Epidermal melanocyte (primary cell): ENCODE measurements around the gene DAPK1.
"Not testable (repeated sequence)": the region's sequence is repeated elsewhere in the genome, so short reads cannot be mapped to it uniquely, and the experiment has no call there.

Experiments used
- DNase-seq: peaks from one replicate; pipeline ENCODE4 v3.0.0; 2011; ENCODE audit warnings: low spot score; ENCODE audit not compliant: insufficient read length

Gene DAPK1

DNA sequence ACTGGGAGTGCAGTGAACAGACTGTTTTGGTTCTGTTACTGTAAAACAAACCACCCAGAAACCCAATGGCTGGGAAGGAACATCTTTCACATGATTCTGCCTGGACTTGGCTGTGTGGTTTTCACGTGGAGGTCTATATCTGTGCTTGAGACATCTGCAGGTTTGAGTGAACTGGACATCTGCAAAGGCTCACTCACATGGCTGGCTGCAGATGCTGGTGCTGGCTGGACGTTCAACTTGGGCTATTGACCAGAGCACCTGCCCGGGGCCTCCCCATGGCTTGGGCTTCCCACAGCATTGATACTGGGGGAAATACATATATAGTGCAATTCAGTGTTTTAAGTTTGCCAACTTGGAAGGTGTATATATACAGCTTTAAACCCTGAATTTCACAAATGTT lies 235.1 kb downstream of the DAPK1 start:
- DNase-seq: no peak

DNA sequence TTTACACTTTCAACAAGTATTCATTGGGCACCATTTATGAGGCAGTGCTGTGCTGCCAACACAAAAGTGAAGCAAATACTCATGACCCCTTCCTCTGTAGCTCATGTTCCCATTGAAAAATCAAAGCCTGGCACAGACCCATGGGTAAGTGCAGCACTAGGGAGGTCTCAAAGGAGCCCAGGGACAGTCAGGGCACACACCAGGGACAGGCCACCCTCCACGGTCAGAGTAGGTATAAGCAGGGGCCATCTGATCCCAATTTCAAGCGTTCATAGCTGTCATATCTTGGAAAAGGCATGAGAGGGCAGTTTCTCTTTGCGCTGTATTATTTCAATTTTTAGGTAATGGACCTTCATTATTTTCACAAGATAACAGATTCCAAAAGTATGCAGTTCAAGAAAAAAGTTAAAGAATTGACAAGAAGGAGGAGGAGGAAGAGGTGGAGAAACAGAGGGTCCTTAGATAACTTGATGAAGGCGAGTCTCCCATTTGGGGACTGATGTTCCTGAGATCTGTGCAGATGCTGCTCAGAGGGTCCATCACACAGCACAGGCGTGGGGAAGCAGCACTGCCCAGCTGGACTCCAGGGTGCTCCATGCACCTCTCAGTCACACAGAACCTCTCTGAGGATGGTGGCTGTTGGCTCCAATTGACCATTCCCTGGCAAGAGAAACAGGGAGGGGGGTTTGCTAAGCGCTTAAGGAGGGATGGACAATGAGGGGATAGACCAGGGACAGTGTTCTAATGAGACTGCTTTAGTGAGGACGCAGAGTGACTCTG lies 235.8 kb downstream of the DAPK1 start:
- DNase-seq: no peak

DNA sequence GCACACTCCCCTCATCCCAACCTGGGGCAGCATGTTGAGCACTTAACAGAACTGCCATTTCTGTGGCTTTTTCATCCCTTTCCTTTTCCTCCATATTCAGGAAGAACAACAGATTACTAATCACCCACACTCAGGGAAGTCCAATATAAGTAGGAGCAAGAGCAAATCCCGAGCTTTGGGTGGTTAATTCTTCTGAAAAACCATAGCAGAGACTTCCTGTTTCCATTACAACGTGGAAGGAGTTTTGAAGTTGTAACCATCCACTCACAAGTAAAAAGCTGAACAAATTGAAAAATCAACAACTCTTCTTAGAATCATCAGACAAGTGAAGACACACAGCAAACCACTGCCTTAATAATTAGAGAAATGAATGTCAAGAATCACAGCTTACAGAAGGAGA lies 236.4 kb downstream of the DAPK1 start:
- no peak for DNase-seq

DNA sequence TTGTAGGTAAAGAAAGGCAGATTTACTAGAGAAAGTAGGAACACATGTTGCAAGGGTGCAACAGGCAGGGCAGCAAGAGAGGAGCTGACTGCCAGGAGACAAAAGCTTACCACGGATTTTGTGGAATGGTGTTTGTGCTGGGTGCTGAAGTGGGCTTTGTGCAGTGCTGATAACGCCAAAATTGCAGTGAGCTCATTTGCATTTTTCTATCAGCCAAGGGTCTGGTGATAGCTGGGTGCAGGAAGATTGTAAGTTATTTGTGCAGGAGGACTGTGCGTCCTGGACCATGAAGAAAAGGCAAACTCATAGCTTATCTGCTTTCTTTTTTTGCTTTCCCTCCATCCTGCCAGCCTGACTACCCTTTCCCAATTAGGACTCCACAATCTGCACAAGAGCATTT lies 241.9 kb downstream of the DAPK1 start:
- no peak for DNase-seq

DNA sequence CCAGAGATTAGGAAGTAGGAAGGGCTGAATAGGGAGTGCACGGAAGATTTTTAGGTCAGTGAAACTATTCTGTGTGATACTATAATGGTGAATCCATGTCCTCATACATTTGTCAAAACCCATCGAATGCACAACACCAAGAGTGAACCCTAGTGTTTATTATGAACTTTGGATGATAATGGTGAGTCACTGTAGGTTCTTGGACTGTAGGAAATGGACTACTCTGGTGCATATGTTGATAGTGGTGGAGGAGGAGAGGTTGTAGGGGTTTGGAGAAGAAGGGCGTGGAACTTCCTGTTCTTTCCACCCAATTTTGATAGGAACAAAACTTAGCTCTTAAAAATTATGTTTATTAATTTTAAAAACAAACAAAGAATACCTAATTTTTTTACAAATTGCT lies 242.5 kb downstream of the DAPK1 start:
- no peak for DNase-seq

DNA sequence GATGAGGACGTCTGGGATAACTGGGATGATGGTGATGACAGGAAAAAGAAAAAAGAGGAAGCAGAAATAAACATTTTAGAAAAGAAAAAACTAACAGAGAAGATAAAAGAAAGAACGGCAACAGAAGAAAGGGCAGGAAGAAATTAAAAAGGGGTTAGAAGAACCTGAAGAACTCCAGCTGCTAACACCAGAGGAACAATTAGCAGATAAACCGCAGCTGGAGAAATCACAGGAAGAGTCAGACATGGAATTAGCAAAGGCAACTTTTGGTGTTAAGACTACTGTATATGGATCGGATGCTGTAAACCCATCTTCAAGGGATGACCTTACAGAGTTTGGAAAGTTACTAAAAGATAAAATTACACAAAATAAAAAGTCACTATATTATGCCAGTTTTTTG lies 243.7 kb downstream of the DAPK1 start:
- DNase-seq: no peak

DNA sequence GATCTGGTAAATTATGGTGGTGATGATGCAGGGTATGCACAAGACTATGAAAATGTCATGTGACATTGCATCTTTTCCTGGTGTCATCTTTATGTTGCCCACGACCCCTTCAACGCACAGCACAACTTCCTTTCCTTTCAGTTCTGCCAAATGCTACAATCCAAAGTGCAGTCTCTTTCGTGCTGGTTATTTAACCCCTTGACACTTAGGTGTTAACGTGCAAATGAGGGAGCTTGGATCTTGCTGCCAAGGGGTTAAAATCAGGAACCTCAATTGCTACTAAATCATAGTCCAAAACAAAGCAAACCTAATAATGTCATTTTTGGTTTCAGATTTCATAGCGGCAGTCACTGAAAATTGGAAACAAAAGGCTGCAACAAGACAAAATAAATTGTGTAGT lies 244.2 kb downstream of the DAPK1 start:
- DNase-seq: no peak

DNA sequence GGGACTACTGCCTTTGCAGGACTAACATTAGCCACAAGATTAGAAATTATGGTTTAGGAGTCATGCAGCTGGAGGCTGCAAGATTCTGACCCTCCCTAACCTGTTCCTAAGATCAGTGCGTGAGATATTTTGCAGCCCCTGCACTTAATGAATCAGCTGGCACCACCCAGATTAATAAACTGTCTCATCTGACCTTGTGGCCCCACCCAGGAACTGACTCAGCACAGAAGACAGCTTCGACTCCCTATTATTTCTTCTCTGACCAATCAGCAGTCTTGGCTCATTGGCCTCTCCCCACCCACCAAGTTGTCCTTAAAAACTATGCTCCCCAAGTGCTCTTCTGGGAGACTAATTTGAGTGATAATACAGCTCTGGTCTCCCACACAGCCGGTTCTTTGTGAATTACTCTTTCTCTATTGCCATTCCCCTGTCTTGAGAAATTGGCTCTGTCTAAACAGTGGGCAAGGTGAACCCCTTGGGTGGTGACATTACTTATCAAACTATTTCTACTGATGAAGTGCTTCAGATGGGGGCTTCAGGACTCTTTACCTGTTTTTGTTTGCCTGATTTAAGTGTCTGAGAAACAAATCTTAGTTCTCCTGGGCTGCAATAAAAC lies 245.3 kb downstream of the DAPK1 start:
- DNase-seq: no peak

DNA sequence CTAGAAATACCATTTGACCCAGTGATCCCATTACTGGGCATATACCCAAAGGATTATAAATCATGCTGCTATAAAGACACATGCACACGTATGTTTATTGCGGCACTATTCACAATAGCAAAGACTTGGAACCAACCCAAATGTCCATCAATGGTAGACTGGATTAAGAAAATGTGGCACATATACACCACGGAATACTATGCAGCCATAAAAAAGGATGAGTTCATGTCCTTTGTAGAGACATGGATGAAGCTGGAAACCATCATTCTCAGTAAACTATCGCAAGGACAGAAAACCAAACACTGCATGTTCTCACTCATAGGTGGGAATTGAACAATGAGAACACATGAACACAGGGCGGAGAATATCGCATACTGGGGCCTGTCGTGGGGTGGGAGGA lies 246.6 kb downstream of the DAPK1 start:
- DNase-seq: not testable (repeated sequence)

DNA sequence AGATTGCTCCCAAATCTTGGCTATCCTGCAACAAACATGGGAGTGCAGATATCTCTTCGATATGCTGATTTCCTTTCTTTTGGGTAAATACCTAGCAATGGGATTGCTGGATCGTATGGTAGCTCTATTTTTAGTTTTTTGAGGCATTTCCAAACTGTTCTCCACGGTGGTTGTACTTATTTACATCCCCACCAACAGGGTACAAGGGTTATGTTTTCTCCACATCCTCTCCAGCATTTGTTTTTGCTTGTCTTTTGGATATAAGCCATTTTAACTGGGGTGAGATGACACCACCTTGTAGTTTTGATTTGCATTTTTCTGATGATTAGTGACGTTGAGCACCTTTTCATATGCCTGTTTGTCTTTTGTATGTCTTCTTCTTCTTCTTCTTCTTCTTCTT lies 248.5 kb downstream of the DAPK1 start:
- no peak for DNase-seq

DNA sequence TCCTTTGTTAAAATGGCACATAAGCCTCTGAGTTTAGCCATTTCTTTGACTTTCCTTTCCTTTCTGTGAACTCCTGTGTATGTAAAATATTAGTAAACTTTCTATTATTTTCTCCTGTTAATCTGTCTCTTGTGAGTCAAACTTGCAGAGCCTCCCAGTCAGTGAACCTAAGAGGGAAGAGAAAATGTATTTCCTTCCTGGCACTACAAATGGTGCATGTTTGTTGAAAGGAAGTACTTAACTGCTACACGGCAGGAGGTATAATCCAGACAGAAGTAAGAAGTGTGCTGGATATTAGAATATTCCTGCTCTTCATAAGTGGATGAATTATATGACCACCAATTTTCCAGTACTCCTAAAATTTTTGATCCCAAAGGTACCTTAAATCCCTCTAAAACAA lies 251.2 kb downstream of the DAPK1 start:
- DNase-seq: no peak

DNA sequence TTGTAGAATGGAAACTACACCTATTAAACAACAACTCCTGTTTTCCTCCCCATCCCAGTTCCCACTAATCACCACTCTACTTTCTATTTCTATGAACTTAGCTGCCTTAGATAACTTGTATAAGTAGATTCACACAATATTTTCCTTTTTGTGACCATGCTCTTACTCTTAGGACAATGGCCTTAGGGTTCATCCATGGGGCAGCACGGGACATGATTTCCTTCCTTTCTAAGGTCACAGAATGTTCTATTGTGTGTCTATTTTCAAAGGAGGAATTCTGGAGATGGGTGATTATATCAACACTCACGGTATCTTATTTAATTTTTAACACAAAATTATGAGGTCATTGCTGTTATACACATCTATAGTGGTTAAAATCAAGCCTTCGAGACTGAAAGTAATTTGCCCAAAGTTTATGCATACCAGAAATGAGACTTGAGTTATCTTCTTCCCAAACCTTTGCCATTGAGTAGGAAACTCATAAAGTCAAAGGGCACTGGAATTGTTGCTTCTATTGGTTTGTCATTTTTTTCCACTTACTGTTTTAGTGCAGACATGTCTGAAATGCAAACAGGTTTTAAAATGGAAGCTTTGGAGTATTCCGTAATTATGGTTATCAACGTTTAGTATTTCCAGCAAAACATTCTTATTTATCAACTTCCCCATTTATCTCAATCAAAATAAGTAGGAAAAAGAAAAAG lies 251.8 kb downstream of the DAPK1 start:
- no peak for DNase-seq

DNA sequence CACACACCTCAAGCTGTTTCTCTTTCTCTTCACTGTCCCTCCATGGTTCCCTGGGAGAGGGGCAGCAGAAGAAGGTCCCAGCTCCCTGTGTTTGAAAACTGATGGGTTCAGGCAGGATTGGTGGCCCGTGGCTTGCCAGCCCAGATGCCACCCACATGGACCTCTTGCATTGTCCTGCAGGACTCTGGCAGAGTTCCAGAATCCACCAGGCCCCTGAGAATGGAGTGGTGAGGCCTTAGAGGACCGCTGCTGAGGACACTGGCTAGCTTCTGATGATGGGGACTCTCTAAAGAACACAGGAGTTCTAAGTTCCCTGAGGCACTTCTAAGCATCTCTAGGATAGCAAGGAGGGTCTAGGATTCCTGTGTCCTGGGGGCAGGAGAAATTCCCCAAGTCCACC lies 253.1 kb downstream of the DAPK1 start:
- DNase-seq: no peak

DNA sequence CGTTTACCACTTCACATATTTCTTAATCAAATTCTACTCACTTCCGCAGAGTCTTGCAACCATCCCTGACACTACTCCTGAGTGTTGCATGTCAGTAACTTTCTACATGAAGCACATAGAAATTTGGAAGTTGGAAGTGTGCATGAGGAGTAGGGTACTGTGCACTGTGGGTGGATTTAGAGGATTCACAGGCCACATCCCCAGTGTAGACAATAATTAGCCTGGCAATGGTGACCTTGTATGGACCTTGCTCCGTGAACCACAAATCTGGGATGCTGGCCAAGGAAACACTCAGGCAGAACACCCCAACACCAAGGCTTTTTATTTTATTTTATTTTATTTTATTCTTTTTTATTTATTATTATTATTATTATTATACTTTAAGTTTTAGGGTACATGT lies 253.8 kb downstream of the DAPK1 start:
- no peak for DNase-seq

DNA sequence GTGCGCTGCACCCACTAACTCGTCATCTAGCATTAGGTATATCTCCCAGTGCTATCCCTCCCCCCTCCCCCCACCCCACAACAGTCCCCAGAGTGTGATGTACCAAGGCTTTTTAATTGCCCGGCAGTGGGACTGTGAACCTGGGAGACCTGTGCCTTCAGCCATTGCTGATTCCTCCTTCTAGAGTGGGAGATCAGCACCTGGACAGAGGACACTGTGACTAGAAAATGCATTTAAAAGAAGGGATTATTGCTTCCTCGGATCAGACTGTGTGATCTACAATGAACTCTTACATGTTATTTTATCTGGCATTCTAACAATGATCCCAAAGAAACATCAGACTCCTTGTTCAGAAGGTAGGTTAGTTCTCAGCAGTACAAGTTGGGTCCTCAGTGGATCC lies 254.2 kb downstream of the DAPK1 start:
- no peak for DNase-seq

DNA sequence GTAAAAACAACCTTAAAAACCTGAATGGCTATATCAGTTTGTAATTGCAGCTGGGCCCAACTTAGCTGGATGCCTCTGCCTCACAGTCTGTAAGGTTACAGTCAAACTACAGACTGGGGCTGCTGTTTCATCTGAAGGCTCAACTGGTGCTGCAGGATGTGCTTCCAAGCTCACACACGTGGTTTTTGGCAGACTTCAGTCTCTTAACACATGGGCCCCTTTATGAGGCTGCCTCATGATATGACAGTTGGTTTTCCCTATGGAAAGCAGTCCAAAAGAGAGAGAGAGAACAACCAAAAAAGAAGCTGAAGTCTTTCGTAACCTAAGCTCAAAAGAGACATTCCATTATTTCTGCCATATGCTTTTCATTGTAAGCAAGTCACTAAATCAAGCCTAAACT lies 255.6 kb downstream of the DAPK1 start:
- DNase-seq: no peak
